Measurements from ENCODE around the gene TCAP.

Gene TCAP

DNA sequence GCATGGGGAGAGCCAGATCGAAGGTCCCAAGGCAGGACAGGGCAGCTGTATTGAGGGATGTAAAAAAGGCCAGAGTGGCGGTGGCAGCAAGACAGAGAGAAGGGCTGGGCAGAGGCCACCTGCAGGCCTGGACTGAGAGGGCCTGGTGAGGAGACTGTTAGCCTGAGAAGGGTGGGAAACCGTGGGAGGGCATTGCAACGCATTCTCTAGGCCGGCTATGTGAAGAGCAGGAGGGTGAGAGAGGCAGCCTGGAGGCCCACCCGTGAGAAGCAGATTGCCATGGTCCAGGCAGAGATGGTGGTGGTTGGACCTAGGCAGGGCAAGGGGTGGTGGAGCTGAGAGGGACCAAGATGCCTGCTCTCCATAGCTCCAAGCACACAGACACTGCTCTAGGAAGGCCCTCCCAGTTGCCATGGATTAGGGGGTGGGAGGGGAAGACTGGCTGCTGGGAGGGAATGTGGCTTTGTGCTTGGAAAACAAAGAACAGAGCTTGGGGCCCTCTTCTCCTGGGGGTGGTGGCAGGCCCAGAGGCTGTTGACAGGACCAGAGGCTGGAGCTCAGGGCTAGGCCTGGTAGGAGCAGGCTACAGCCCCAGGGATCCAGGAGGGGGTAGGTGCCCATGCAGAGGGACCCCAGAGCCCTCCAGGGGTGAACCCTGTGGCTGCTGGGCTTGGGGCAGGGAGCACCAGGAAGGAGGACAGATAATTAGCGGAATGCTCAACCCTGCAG is 12.4 kb upstream of the TCAP start:
- DNase-seq = no peak

- no peak for DNase-seq
These were observed 11.9 kb upstream of the TCAP start for GRCh38 chr17:39653316-39653661.

- no peak for DNase-seq
These were observed 11.4 kb upstream of the TCAP start for GRCh38 chr17:39653662-39654331.

GRCh38 chr17:39655105-39655504 is 10.0 kb upstream of the TCAP start:
- no peak for DNase-seq

GRCh38 chr17:39658346-39658745 is 6.8 kb upstream of the TCAP start:
- no peak for DNase-seq

DNA sequence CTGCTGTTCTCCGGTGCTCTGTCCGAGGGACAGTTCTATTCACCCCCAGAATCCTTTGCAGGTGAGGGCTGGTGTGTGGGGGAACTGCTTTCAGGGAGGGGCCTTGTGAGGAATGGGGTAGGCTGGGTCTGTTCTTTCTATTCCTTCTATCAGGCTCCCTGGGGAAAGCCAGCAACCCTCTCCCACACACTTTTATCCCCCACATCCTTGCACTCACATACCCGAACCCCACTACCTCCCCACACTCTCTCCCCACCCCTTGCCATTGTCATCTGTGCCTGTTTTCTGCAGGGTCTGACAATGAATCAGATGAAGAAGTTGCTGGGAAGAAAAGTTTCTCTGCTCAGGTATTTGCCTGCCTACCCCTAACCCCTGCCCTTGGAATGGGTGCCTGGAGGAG is 6.4 kb upstream of the TCAP start:
- DNase-seq = no peak

- no peak for DNase-seq
These were observed 5.7 kb upstream of the TCAP start for GRCh38 chr17:39659279-39660010.

- no peak for DNase-seq
These were observed 5.2 kb upstream of the TCAP start for GRCh38 chr17:39660011-39660360.

DNA sequence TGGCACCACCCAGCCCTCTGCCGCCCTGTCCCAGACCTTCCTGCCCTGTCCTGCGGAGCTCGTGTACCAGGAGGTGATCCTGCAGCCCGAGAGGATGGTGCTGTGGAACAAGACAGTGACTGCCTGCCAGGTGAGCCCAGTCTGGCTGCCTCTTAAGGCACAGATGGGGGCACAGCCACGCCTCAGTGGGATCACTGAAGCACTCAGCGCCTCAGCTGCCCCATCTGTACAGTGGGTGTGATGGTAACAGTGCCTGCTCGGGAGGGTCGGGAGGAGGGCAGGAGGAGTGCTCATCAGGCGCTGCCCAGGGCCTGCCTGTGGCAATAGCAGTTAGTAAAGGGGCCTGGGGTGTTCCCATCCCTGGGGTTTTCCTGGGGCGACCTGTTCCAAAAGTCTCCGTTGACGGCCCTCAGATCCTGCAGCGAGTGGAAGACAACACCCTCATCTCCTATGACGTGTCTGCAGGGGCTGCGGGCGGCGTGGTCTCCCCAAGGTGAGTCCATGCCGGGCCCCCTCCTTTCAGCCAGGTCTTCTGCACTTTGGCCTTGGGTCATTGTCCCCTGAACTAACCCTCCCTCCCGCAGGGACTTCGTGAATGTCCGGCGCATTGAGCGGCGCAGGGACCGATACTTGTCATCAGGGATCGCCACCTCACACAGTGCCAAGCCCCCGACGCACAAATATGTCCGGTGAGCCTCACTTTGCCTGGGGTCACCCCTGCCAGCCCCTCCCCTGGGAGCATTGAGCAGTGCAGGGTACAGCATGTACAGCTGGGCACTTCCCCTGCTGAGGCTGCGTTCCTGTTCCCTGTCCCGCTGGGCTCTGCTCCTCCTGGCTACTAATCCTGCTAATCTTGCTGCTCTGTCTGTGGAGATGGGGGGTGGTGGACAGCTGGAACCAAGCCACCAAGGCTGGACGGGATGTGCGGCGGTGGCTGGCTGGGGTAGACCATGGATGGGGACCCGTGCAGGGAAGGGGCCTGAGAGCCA is 4.5 kb upstream of the TCAP start:
- no peak for DNase-seq

- DNase-seq = no peak
These were observed 3.2 kb upstream of the TCAP start for GRCh38 chr17:39661744-39662541.

DNA sequence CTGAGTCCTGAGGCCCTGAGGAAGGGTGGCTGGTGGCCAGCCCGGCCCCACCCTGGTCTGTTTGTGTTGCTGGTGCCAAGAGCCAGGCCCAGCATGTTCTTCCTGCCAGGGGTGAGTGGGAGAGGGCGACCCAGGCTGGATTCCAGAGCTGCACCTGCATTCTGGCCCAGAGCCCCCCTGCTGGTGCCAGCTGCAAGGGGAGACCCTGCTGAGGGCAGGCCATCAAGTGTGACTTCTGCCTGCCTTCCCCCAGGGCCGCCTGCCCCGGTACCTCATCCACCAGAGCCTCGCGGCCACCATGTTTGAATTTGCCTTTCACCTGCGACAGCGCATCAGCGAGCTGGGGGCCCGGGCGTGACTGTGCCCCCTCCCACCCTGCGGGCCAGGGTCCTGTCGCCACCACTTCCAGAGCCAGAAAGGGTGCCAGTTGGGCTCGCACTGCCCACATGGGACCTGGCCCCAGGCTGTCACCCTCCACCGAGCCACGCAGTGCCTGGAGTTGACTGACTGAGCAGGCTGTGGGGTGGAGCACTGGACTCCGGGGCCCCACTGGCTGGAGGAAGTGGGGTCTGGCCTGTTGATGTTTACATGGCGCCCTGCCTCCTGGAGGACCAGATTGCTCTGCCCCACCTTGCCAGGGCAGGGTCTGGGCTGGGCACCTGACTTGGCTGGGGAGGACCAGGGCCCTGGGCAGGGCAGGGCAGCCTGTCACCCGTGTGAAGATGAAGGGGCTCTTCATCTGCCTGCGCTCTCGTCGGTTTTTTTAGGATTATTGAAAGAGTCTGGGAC is 2.4 kb upstream of the TCAP start:
- no peak for DNase-seq

- DNase-seq = no peak
These were observed 1.8 kb upstream of the TCAP start for GRCh38 chr17:39663340-39663687.

DNA sequence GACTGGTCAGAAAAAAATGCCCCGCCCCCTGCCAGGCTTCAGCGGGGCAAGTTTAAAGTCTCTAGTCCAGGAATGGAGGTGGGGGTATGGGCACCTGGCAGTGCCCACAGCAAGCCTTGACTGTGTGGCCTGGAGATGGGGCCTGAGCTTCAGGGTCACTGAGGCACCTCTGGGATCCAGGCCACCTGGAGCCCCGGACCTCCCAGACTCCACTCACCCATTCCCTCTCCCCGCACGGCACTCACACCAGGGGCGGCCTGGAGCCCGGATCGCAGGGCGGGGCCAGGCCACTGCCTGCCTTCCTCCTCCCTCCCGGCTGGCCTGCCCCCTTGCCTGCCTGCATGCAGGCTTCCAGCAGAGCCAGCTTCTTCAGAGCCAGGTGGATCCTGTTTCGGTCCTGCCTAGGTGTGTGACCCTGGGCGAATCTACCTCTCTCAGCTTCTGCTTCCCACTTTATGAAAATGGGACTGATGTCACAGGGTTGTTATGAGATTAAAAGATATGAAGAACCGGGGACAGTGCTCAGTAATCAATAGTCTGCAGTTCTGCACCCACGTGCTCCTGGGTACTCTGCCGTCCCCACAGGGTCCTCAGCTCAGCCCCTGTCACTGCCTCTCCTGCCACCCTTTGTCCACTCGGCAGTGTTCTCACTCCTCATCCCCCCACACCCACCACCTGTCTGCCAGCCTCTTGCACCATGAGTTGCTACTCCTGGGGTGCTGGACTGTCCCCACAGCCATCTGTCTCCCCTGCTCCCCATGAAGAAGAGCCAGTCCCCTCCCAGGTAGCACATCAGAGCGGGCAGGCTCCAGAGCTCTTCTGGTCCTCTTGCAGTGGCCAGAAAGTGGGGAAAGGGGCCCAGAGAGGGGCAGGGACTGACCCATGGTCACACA is 1.2 kb upstream of the TCAP start:
- DNase-seq = no peak

- DNase-seq = no peak
These were observed 584 bp downstream of the TCAP start for GRCh38 chr17:39665642-39666224.

DNA sequence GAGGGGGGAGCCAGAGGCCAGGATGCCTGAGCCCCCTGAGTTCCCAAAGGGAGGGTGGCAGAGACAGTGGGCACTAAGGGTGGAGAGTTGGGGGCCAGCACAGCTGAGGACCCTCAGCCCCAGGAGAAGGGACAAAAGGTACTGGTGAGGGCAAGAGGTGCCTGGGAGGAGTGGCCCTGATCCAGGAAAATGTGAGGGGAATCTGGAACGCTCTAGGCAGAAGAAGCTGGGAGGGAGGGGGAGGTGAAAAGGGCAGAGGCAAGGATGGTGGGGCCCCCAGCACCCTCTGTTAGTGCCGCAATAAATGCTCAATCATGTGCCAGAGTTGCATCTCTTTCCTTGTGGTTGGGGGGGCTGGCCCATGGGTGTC is 1.1 kb downstream of the TCAP start:
- no peak for DNase-seq

- DNase-seq = no peak
These were observed 1.6 kb downstream of the TCAP start for GRCh38 chr17:39666601-39667261.

DNA sequence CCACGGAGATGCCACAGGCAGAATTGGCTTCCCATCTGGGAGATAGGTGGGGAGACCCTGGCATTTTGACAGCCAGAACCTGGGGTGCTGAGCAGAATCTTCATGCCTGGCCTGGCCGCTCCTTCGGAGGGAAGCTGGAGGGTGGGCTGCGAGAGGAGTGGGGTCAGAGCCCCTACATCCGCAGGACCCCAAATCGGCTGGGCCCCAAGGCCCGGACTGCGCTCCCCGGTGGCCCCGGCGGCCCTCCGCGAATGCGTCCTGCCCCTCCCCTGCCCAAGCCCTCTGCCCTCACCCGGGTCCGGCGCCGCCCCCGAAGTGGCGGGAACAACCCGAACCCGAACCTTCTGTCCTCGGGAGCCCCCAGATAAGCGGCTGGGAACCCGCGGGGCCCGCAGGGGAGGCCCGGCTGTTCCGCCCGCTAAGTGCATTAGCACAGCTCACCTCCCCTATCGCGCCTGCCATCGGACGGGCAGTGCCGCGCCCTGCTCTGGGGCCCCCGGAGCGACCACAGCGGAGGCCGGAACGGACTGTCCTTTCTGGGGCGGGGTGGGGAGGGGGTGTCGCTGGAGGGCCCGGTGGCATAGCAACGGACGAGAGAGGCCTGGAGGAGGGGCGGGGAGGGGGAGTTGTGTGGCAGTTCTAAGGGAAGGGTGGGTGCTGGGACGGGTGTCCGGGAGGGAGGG is 2.3 kb downstream of the TCAP start:
- no peak for DNase-seq

Data from right forelimb (tissue), 1 donor.